Brain microvascular endothelial cell (primary cell): ENCODE data around the gene AMBRA1.

Experiments used
- DNase-seq: peaks from one replicate; pipeline ENCODE4 v3.0.0-alpha.2; 2020
- H3K27ac ChIP-seq: fragments of 250-450 bp; sonication (Bioruptor Pico); 2 replicates; pipeline ENCODE4 v1.5.1; 2020; ENCODE audit warnings: mild to moderate bottlenecking, moderate library complexity
- H3K27me3 ChIP-seq: fragments of 250-450 bp; sonication (Bioruptor Pico); replicated peaks from 2 replicates; pipeline ENCODE4 v1.5.1; 2020; ENCODE audit warnings: mild to moderate bottlenecking
- H3K36me3 ChIP-seq: fragments of 250-450 bp; sonication (Bioruptor Pico); replicated peaks from 2 replicates; pipeline ENCODE4 v1.5.1; 2020; ENCODE audit warnings: mild to moderate bottlenecking
- H3K4me3 ChIP-seq: 2 replicates; pipeline ENCODE4 v1.5.1; 2011; ENCODE audit warnings: low read depth, mild to moderate bottlenecking, control low read depth, low read length, moderate library complexity
- in situ Hi-C: cut with HindIII; loops from 2 replicates; pipeline ENCODE4 v1.10.0; 2017; ENCODE audit warnings: low sequenced_read_pairs, low pct_ligation_motif_present
- TF ChIP-seq, protein P1 (sequence below): IDR thresholded peaks from 2 replicates; pipeline ENCODE4 v1.5.1; 2011; ENCODE audit warnings: low read depth, mild to moderate bottlenecking, moderate library complexity, low read length, control low read depth, inconsistent platforms; ENCODE audit errors: missing control alignments

Gene AMBRA1

DNA sequence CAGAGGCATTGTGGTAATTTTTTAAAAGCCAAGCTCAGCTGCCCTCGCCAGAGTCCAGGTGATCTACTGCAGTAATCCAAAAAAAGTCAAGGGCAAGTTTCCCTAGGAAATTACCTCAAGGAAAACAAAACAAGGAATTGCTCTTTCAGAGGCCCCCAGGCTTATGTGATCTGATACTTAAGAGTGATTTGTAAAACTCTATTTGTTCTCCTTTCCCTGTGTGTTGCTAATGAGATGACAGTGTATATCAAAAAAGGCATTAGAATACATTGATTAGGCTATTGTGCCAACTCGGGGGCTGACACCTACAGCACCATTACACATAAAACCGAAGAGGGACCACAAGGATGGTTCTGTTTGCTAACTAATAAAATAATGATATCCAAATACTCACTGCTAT, 157.7 kb downstream of the AMBRA1 start:
- no peak overlapping the region for H3K27ac ChIP-seq
- peaks cover 16% of the 10 kb centered on the region for H3K36me3 ChIP-seq
- TF ChIP-seq, protein P1, sequence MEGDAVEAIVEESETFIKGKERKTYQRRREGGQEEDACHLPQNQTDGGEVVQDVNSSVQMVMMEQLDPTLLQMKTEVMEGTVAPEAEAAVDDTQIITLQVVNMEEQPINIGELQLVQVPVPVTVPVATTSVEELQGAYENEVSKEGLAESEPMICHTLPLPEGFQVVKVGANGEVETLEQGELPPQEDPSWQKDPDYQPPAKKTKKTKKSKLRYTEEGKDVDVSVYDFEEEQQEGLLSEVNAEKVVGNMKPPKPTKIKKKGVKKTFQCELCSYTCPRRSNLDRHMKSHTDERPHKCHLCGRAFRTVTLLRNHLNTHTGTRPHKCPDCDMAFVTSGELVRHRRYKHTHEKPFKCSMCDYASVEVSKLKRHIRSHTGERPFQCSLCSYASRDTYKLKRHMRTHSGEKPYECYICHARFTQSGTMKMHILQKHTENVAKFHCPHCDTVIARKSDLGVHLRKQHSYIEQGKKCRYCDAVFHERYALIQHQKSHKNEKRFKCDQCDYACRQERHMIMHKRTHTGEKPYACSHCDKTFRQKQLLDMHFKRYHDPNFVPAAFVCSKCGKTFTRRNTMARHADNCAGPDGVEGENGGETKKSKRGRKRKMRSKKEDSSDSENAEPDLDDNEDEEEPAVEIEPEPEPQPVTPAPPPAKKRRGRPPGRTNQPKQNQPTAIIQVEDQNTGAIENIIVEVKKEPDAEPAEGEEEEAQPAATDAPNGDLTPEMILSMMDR, result no peak
- no peak for DNase-seq
- no peak overlapping the region for H3K4me3 ChIP-seq
- in situ Hi-C loops, result no loop called here
- no peaks in the 10 kb centered on the region for H3K27me3 ChIP-seq

DNA sequence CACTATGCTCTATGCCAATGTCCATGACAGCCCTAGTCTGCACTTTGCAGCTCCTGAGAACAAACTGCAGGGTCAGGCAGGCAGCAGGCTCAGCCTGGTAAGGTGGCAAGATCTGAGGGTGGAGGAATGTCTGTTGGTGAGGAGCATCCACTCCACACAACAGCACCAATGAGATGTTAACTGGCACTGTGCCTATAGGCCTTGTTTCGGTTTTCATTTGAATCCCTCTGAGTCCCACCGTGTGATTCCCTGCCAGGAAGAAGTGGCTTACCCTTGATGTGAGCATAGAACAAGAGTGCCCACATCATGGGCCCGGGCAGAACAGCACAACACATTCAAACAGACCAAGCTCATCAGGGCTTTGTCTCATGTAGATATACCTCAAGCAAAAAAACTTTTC, 158.1 kb downstream of the AMBRA1 start:
- H3K4me3 ChIP-seq, result no peak overlapping the region
- H3K27ac ChIP-seq, result no peak overlapping the region
- DNase-seq, result no peak
- no peaks in the 10 kb centered on the region for H3K27me3 ChIP-seq
- TF ChIP-seq, protein P1, result no peak
- in situ Hi-C loops, result no loop called here
- peaks cover 16% of the 10 kb centered on the region for H3K36me3 ChIP-seq

DNA sequence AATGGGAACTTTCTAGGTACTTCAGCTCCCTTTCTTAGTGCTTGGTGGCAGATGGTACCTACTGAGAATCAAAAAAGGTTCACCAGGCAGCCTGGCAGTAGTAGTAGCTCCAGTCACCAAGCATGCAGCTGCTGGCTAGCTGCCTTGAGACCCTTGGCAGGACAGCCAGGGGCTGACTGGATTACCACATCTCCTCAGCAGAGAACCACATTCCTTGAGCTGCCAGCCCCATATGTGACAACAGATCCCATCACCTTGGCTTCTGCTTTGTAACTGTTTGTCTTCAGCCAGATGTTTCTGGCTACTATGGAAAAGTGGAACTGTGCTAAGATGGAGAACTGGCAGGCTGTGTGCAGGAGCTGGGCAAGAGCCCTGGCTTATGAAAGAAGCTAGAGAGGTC, 162.6 kb downstream of the AMBRA1 start:
- H3K27me3 ChIP-seq, result no peaks in the 10 kb centered on the region
- DNase-seq, result no peak
- in situ Hi-C loops, result no loop called here
- TF ChIP-seq, protein P1, result no peak
- H3K4me3 ChIP-seq, result no peak overlapping the region
- H3K36me3 ChIP-seq, result peaks cover 16% of the 10 kb centered on the region
- no peak overlapping the region for H3K27ac ChIP-seq

- no peak overlapping the region for H3K27ac ChIP-seq
- H3K36me3 ChIP-seq, result peaks cover 16% of the 10 kb centered on the region
- TF ChIP-seq, protein P1, result no peak
- no peaks in the 10 kb centered on the region for H3K27me3 ChIP-seq
- no peak overlapping the region for H3K4me3 ChIP-seq
- DNase-seq, result no peak
- in situ Hi-C loops, result no loop called here
These were observed 164.1 kb downstream of the AMBRA1 start for GRCh38 chr11:46429717-46430116.

DNA sequence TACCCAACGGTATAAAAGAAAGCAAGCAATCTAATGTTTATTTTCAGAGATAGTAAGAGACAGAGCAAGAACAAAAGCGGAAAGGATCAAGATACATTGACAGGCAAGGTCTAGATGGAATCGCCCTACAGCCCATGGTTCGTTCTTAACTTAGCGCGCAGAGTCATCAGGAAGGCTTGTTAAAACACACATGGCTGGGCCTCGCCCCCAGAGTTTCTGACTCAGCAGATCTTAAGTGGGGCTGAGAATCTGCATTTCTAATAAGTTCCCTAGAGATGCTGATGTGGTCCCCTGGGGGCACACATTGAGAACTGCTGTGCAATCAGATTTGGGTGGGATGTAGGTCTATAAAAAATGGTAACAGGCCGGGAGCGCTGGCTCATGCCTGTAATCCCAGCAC, 166.5 kb downstream of the AMBRA1 start:
- peaks cover 2% of the 10 kb centered on the region for H3K36me3 ChIP-seq
- in situ Hi-C loops, result no loop called here
- TF ChIP-seq, protein P1, result no peak
- no peak for DNase-seq
- H3K4me3 ChIP-seq, result no peak overlapping the region
- H3K27ac ChIP-seq, result no peak overlapping the region
- no peaks in the 10 kb centered on the region for H3K27me3 ChIP-seq

- Histone ChIP-seq H3K27me3 (no peaks in the 10 kb centered on the region), H3K36me3 (no peaks in the 10 kb centered on the region), H3K4me3 (no peak overlapping the region), H3K27ac (no peak overlapping the region)
- in situ Hi-C loops, result no loop called here
- DNase-seq, result no peak
- TF ChIP-seq, protein P1, result no peak
These were observed 167.4 kb downstream of the AMBRA1 start for GRCh38 chr11:46426233-46426991.
